HG02970 (cell line): ENCODE measurements around the gene MOCS3.

ENCODE experiments used
- ATAC-seq: cut with Tn5 transposase; IDR thresholded peaks from one replicate; pipeline ENCODE4 v1.9.1; 2021; ENCODE audit warnings: mild to moderate bottlenecking, moderate library complexity, moderate number of reproducible peaks; ENCODE audit not compliant: unreplicated experiment, low FRiP score

Gene MOCS3

GRCh38 chr20:50980071-50980681 lies 21.6 kb downstream of the MOCS3 start:
- ATAC-seq = no peak

DNA sequence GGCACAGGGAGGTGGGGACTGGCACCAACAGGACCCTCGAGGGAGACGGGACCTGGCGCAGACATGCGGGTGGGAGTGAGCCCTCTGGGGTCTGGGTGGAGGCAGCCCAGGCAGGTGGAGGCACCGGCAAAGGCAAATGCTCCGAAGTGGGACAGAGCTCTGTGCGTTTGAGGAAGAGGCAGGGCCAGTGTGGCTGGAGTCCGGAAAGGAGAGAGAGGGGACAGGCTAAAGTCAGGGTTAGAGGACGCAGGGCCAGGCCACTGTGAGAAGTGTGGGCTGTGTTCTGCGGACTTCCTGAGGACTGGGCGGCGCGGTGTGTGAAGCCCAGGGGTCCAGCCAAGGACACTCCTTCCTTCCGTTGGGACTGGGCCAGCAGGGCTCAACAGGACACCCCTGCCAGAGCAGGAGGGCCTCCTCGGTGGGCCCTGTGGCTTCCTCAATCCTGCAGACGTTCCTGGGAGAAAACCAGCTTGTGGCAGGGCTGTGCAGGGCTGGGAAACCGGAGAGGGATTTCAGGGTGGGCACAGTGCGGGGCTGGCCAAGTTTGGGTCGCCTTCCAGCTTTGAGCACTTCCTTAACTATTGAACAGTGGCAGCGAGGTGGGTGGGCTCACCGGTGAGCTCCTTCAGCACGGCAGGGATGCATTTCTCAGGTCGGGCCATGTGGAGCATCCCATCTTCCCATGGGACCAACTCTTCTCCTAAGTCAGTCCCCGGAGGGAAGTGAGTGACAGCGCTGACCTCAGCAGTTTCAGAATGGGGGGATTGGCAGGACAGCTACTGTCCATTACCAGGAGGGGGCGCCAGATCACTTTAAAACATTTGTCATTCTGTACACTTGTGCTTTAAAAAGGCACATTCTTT lies 22.5 kb downstream of the MOCS3 start:
- ATAC-seq = no peak

DNA sequence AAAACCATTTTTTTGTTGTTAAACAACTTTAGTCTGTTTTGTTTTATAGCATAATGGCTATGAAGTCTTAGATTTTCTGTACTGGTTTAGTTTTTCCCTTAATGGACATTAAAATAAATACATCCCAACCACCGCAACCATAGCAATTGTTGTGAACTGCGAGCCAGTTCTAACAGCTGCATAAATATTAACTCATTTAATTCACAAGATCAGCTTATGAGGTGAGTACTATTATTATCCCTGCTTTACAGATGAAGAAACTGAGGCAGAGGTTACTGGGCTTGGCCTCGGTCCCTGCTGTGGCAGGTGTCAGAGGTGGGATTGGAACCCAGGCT lies 23.1 kb downstream of the MOCS3 start:
- ATAC-seq = no peak

DNA sequence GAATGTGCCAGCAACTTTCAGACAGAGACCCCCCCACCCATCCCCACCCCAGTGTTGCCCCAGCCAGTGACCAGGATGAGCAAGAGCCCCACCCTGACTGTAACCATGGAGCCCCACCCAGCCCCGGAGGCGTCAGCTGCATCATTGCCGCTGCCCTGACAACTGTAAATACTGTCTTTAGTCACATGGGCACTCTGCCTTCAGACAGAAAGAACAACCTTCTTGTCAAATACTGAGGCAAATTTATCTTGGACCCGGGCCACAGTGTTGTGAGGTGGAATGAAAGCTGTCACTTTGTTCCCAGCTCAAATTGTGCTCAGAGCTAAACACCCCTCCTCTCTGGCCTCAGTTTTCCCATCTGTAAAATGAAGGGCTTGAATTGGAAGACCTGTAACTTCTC lies 23.7 kb downstream of the MOCS3 start:
- ATAC-seq = no peak

- no peak for ATAC-seq
Measured at GRCh38 chr20:50983321-50983720, 24.7 kb downstream of the MOCS3 start.

DNA sequence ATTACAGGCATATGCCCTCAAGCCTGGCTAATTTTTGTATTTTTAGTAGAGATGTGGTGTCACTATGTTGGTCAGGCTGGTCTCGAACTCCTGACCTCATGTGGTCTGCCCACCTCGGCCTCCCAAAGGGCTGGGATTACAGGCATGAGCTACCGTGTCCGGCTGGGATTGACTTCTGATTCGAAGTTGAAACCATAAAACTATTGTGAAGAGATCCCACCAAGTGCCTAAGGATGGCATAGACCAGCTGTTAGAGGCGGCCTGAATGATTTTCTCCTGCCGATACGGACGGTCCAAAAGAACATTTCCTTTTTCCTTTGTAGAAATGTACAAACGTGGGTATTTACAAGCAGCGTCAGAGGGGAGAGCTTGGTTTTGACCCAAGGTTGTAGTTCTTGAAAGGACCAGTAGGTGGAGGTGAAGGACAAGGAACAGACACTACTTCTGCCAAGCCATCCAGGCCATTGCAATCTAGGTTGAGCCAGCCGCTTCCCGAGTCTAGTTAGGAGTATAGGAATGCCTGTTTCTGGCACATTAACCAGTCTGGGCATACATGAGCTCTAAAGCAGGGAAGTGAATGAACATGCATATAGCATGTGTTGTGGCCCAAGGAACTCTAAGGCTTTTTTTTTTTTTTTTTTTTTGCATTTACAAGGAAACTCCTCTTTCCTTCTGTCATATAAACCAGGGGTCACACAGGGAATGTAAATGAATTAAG lies 29.0 kb downstream of the MOCS3 start:
- no peak for ATAC-seq

DNA sequence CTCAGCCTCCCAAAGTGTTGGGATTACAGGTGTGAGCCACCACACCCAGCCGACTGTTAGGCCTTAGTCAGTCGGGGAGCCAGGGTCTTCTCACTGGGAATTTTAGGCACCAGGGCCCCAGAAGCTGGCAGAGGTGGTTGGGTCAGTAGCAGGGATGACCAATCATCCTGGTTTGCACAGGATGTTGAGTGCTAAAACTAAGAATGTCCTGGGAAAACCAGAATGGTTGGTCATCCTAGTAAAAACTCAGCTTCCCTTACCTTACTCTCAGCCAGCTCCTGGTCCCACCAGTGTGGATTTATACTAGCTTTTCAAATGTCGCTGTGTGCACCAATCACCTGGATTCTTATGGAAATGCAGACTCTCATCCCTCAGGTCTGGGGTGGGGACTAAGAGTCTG lies 32.5 kb downstream of the MOCS3 start:
- ATAC-seq = no peak

DNA sequence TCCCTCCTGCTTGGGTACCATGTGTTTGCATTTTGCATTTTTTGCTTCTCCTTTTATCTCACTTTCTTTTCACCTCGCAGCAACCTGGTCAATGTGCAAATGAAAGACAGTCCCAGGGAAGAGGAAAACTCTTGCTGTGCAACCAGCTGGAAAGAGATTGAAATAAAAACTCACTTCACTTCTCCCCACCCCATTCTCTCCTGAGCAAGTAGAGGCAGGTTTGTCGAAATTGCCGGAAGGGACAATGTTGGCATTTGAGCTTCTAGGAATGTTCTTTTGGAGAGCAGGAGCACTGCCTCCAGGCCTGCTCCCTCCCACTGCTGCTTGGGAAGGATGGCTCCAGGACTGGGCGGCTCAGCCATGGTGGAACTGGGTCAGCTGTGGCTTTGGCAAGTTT lies 33.7 kb downstream of the MOCS3 start:
- no peak for ATAC-seq

- ATAC-seq = no peak
Measured at GRCh38 chr20:50992733-50993457, 34.3 kb downstream of the MOCS3 start.

- ATAC-seq = no peak
Measured at GRCh38 chr20:50993876-50994275, 35.3 kb downstream of the MOCS3 start.

DNA sequence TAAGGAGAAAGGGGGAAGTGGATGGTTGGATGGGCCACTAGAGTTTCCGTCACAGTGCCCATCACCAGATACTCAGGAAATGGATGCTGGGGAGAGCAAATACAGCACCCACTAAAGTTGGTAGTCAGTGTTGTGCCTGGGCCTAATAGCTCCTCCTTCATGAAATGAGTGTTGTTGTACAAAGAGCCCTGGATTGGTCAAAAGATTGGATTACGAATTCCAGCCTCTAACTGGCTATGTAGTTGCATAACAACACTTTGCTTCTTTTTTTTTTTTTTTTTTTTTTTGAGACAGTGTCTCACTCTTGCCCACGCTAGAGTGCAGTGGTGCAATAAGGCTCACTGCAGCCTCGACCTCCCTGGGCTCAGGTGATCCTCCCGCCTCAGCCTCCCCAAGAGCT lies 36.9 kb downstream of the MOCS3 start:
- no peak for ATAC-seq

GRCh38 chr20:50996901-50997865 lies 38.6 kb downstream of the MOCS3 start:
- ATAC-seq = no peak

DNA sequence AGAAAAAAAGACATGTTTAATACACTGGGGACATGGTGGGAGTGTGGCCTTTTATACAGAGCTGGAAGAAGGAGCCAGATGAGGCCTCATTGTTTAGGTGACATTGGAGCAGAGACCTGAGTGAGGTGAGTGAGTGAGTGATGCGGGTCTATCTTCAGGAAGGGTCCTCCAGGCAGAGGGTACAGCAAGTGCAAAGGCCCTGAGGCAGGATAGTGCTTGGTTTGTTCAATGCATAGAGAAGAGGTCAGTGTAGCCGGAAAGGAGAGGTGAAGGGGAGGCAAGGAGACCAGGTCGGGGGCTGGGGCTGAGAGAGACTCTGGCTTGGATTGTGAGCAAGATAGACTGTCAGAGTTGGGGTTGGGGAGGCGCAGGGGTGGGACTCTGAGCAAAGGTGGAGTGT lies 40.7 kb downstream of the MOCS3 start:
- no peak for ATAC-seq

DNA sequence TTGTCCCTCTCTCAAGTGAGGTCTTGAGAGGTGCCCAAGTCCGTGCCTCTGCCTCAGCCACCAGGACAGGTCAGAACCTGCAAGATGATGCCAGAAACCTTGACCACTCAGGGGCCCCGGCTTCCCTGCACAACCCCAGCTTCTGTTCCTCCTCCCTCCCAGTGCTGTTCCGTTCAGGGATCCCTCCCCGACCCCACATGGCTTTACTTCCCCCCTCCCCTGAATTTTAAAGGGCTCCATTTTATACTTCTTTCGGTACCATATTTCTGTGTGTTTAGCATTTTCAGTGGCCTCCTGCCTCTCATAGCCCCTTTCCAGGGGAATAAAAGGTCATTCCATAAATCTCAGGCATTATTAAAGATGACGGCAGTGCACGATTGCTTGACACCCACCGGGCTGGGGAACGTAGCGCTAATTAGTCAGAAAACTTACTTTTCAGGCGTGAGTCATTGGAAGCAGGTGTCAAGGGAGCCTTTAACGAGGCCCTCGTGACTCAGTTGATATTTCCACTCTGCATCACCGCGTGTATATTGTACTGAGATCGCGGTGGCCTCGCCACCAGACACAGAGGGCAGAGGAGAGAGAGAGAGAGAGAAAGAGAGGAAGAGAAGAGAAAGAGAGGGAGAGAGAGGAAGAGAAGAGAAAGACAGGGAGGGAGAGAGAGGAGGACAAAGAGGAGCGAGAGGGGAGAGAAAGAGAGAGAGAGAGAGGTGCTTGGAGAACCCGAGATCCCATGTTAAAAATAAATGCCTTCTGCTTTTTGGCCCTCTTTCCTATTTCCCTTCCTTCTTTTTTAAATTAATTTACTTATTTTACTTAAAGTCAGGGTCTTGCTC lies 43.0 kb downstream of the MOCS3 start:
- ATAC-seq = no peak

GRCh38 chr20:51002633-51003032 lies 44.0 kb downstream of the MOCS3 start:
- ATAC-seq = no peak

GRCh38 chr20:51003753-51004152 lies 45.1 kb downstream of the MOCS3 start:
- no peak for ATAC-seq

- no peak for ATAC-seq
Measured at GRCh38 chr20:51004305-51004727, 45.7 kb downstream of the MOCS3 start.

DNA sequence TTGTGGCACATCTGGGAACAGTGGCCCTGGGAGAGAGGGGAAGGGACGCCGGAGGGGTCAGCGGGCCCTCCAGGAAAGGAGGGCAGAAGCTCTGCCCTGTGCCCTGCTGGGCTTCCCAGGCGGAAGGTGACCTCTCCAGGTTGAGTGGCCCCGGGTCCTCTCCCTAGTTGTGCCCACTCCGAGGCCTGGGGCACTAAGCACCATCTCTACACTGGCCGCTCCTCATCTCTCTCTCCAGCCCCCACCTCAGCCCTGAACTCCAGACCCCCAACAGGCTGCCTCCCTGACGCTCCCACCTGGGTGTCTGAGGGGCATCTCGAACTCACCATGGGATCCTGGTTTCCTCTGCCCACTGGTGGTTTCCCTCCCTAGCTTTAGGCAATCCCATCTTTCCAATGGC lies 46.2 kb downstream of the MOCS3 start:
- no peak for ATAC-seq

GRCh38 chr20:51005214-51005613 lies 46.6 kb downstream of the MOCS3 start:
- ATAC-seq = no peak
